HepG2 (cell line): ENCODE data around the gene RPL19. TPM values are rescaled to one million over a fixed set of nuclear protein-coding genes. Genes with fewer than 3 reads are reported as not detected.
A peak's percentile ranks its signal among the peaks of the same experiment; 100 is the strongest.

Experiments used
- ARID4A ChIP-seq: sonication (generic); formaldehyde crosslinking; IDR thresholded peaks from 2 replicates; pipeline ENCODE4 v1.5.0; 2020; ENCODE audit warnings: mild to moderate bottlenecking, missing genetic modification reagents, borderline replicate concordance
- KDM5B ChIP-seq: sonication (generic); formaldehyde crosslinking; IDR thresholded peaks from 2 replicates; pipeline ENCODE4 v1.4.0; 2020; ENCODE audit warnings: missing genetic modification reagents, mild to moderate bottlenecking, borderline replicate concordance
- NR0B2 ChIP-seq: sonication (generic); formaldehyde crosslinking; IDR thresholded peaks from 2 replicates; pipeline ENCODE4 v1.4.0; 2020; ENCODE audit warnings: mild to moderate bottlenecking, missing genetic modification reagents
- PATZ1 ChIP-seq: sonication (generic); formaldehyde crosslinking; IDR thresholded peaks from 2 replicates; pipeline ENCODE4 v1.4.0; 2020; ENCODE audit warnings: missing genetic modification reagents
- PHF5A ChIP-seq: IDR thresholded peaks from one replicate; pipeline ENCODE4 v1.6.1; 2018; ENCODE audit warnings: low read depth, missing genetic modification reagents; ENCODE audit not compliant: unreplicated experiment
- PHF8 ChIP-seq: sonication (generic); formaldehyde crosslinking; IDR thresholded peaks from 2 replicates; pipeline ENCODE4 v1.5.0; 2020; ENCODE audit warnings: missing genetic modification reagents
- SKIL ChIP-seq: sonication (generic); formaldehyde crosslinking; IDR thresholded peaks from 2 replicates; pipeline ENCODE4 v1.8.0; 2022; ENCODE audit warnings: missing genetic modification reagents, mild to moderate bottlenecking, moderate library complexity, borderline replicate concordance
- SP4 ChIP-seq: sonication (generic); formaldehyde crosslinking; IDR thresholded peaks from 2 replicates; pipeline ENCODE4 v1.8.1; 2023; ENCODE audit warnings: mild to moderate bottlenecking, missing genetic modification reagents
- ZNF234 ChIP-seq: sonication (generic); formaldehyde crosslinking; conservative IDR thresholded peaks from 2 replicates; pipeline ENCODE4 v1.5.1; 2020; ENCODE audit warnings: mild to moderate bottlenecking, missing genetic modification reagents
- ZNF484 ChIP-seq: sonication (generic); formaldehyde crosslinking; IDR thresholded peaks from 2 replicates; pipeline ENCODE4 v1.5.1; 2020; ENCODE audit warnings: mild to moderate bottlenecking, low read depth, missing genetic modification reagents, borderline replicate concordance
- ZNF580 ChIP-seq: IDR thresholded peaks from 2 replicates; pipeline ENCODE4 v1.6.1; 2016; ENCODE audit warnings: low read depth, borderline replicate concordance
- ZNF709 ChIP-seq: sonication (generic); formaldehyde crosslinking; IDR thresholded peaks from 2 replicates; pipeline ENCODE4 v1.5.0; 2020; ENCODE audit warnings: mild to moderate bottlenecking, missing genetic modification reagents
- ZNF749 ChIP-seq: sonication (generic); formaldehyde crosslinking; IDR thresholded peaks from 2 replicates; pipeline ENCODE4 v1.8.0; 2022; ENCODE audit warnings: mild to moderate bottlenecking, missing genetic modification reagents, moderate library complexity, borderline replicate concordance
- ZNF781 ChIP-seq: sonication (generic); formaldehyde crosslinking; IDR thresholded peaks from 2 replicates; pipeline ENCODE4 v1.5.1; 2020; ENCODE audit warnings: borderline replicate concordance, mild to moderate bottlenecking, missing genetic modification reagents; ENCODE audit errors: not compliant biosample characterization
- ZUFSP ChIP-seq: sonication (generic); formaldehyde crosslinking; IDR thresholded peaks from 2 replicates; pipeline ENCODE4 v1.9.0; 2021; ENCODE audit warnings: missing genetic modification reagents, mild to moderate bottlenecking, borderline replicate concordance
- polyA plus RNA-seq, 8 experiments: library from polyadenylated mRNA; depleted of rRNA in 3 of 8; stranded (reverse) in 7 of 8; unstranded in 1 of 8; fragments of >200 nt; fragmentation: Illumina TruSeq in 4 of 8; extraction: Trizol in 4 of 8; gene quantifications; 2 replicates each; pipeline versions ENCODE4 v1.2.1 to v1.2.3, GENCODE V29; 2011 to 2016; ENCODE audit warnings: low read depth in 4 of 8, missing spikeins in 1 of 8, mixed read lengths in 1 of 8; ENCODE audit not compliant: insufficient read depth in 1 of 8
- total RNA-seq, 5 experiments: library from RNA; depleted of rRNA; stranded (reverse); fragments of >200 nt; fragmentation: Illumina TruSeq; extraction: Trizol; gene quantifications; 2 replicates each; pipeline ENCODE4 v1.2.3, GENCODE V29; 2016; ENCODE audit warnings: low read depth in 1 of 5

The RPL19 gene
- total and polyA plus RNA-seq, 2 of the 13 experiments (the other 11 are each of a cell fraction or from before 2014, with no cell fraction given): 2,522 to 2,768 TPM

- peak; percentile 31 for TF ChIP-seq PHF5A (CRISPR knock-in tag)
- TF ChIP-seq NR0B2 (CRISPR knock-in tag): no peak
- 0 out of 2 replicates have a peak, but pooled peaks have one; percentile 12 for TF ChIP-seq PHF8 (CRISPR knock-in tag)
- TF ChIP-seq ARID4A: no peak; the same call in 1 of the 2 replicates
- no peak for TF ChIP-seq ZNF781 (CRISPR knock-in tag)
- TF ChIP-seq ZNF749 (CRISPR knock-in tag): peak; percentile 52; the same call in 1 of the 2 replicates
- 0 out of 2 replicates have a peak, but pooled peaks have one; percentile 11 for TF ChIP-seq ZNF709 (CRISPR knock-in tag)
- TF ChIP-seq KDM5B: peak; percentile 39; the same call in 1 of the 2 replicates
- TF ChIP-seq ZNF580 (CRISPR knock-in tag): no peak
- TF ChIP-seq SP4 (CRISPR knock-in tag): peak; percentile 73
- TF ChIP-seq ZNF484: no peak
- no peak for TF ChIP-seq ZUFSP (CRISPR knock-in tag)
- no peak; the same call in 1 of the 2 replicates for TF ChIP-seq SKIL
- peak; percentile 83 for TF ChIP-seq PATZ1 (CRISPR knock-in tag)
- TF ChIP-seq ZNF234 (CRISPR knock-in tag): peak; percentile 69; the same call in 1 of the 2 replicates
These were observed 2.5 kb upstream of the RPL19 start, which contains the start of gene CACNB1 (continued) for GRCh38 chr17:39197380-39198185.
